HG03060 (cell line): ENCODE data around the gene IL18R1.
"Not testable (repeated sequence)": the region's sequence is repeated elsewhere in the genome, so short reads cannot be mapped to it uniquely, and the experiment has no call there.

Source experiments
- ATAC-seq: cut with Tn5 transposase; IDR thresholded peaks from one replicate; pipeline ENCODE4 v1.9.1; 2021; ENCODE audit warnings: low read depth, moderate number of reproducible peaks; ENCODE audit not compliant: unreplicated experiment

The IL18R1 gene, protein sequence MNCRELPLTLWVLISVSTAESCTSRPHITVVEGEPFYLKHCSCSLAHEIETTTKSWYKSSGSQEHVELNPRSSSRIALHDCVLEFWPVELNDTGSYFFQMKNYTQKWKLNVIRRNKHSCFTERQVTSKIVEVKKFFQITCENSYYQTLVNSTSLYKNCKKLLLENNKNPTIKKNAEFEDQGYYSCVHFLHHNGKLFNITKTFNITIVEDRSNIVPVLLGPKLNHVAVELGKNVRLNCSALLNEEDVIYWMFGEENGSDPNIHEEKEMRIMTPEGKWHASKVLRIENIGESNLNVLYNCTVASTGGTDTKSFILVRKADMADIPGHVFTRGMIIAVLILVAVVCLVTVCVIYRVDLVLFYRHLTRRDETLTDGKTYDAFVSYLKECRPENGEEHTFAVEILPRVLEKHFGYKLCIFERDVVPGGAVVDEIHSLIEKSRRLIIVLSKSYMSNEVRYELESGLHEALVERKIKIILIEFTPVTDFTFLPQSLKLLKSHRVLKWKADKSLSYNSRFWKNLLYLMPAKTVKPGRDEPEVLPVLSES

DNA sequence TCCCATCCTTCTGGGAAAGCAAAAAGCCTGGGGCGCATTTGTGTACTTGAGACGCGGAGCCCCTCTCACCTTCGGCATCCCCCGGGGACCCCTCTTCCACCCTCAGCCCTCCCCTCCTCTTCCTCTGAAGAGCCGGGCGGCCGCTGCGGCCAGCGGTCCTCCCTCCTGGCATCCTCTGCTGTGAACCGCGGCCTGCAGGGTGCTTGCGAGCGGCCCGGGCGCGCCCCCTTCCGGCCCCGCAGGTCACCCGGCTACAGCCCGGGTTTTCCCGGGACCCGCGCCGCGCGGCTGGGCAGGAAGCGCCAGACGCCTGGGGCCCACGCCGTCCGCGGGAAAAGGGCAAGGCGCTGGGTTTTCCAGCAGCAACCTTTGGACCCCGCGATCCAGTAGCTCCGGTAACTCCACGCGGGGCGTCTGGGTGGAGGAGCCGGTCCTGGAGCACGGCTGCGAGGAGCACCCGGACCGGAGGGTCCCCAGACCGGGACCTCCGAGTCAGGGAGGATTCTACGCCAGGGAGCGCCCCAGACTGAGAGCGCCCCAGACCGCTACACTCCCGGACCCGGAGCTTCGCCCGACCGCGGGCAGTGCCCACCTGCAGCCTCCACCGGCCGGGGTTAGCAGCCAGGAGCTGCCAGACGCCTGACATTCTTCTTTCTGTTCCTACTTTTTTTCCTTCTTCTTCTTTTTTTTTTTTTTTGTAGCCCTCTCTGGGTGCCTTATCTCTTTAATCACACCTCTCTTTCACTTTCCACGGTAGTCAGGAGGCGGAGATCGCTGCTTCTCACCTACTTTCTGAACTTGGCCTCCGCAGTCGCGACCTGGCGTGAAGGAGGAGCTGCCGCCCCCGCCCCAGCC lies at the start of gene IL18R1:
Gene IL18R1 (plus strand): TSS at position 271 of the 855 bp plus-strand sequence. CDS start 6,865 bp downstream, outside the sequence.
- ATAC-seq = peak; percentile 47

DNA sequence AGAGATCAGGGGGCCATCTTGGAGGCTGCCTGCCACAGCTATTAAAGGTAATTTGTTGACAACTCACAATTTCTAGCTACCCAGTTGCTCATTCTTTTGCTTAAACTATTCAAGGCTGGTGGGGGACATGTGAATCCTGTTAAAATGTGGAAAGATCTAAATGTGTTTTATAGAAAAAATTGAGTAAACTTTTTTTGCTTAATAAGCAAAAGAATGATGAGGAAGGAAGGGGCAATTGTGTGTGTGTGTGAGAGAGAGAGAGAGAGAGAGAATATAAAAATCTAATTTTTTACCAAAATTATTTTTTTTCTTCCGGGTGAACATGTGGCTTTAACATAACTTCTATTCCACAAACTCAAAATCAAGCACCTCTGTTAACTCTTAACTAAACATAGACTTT lies 49.5 kb upstream of the IL18R1 start:
- no peak for ATAC-seq

DNA sequence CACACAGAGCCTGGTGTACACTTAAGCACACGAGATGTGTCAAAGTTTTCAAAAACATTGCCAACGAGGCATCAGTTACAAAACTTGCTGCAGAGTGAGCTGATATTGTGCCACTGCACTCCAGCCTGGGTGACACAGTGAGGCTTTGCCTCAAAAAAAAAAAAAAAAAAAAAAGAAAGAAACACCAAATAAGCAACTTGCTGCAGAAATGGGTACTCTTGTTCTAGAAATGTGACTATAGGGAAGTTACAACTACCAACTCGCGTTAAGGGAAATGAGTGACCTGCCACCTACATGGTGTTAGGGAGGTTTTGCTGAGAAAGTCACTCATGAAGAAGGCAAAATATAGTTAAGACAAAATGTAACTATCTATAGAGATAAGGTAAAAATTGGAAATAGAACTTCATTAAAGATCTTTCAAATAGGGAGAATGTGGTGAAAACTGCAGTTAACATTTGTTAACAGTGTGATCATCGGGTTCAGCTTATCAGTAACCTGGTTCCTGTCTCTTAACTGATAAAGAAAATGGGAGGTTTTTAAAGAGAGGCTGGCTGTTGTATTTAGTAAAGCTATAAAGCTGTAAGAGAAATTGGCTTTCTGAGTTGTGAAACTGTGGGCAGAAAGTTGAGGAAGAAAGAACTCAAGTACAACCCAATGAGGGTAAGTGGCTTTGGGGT lies 44.5 kb upstream of the IL18R1 start, which contains the start of gene IL1RL1:
Gene IL1RL1 (plus strand): TSS at position 600 of the 677 bp plus-strand sequence. CDS start 26,702 bp downstream, outside the sequence.
- no peak for ATAC-seq

DNA sequence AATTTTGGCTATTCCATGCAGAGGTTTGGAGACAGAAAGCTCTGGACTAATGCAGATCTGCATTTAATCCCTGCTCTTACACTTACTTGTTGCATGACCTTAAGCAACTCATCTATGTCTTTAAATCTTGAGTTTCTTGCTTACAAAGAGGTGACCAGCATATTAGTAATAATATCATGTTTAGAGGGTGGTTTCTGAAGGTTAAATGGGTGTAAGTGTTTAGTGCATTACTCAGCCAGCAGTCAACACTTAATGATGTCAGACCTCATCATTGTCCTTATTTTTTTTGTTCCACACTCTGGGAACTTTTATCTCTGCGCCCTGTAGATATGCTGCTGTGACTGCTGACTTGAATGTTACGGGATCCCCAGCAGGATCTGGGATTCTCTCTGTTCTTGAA lies 42.6 kb upstream of the IL18R1 start:
- ATAC-seq = no peak

DNA sequence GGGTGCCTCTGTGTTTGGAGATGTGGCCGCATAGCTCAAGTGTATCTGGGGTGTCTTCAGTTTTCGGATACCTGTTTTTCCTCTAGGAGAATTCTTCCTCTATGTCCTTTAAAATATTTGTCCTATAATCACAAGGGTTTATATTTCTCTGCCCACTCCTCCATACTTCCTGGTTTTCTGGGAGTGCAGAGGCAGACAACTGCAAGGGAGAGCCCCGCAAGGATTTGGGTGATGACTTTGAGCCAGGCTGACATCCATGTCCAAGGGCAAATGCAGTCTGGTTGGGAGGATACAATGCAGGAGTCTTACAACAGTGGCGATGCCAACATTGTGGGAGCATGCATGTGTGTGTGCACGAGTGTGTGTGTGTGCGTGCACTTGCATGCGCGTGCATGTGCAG lies 42.1 kb upstream of the IL18R1 start:
- no peak for ATAC-seq

DNA sequence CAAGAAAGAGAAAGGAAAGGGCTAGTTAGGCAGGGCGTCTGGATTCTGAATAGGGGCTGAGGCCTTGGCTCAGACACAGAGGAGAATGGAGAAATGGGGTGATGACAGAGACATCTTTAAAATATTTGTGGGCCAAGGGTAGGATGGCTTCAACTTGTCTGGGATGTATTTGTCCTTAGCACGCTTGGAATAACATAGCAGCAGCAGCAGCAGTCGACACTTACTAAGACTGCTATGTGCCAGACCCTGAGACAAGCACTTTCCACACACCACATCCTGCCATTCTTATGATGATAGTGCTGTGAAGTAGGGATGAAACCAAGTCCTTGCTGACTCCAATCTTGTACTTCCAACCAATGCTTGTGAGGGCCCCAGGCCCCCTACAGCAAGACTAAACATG lies 41.6 kb upstream of the IL18R1 start:
- no peak for ATAC-seq

DNA sequence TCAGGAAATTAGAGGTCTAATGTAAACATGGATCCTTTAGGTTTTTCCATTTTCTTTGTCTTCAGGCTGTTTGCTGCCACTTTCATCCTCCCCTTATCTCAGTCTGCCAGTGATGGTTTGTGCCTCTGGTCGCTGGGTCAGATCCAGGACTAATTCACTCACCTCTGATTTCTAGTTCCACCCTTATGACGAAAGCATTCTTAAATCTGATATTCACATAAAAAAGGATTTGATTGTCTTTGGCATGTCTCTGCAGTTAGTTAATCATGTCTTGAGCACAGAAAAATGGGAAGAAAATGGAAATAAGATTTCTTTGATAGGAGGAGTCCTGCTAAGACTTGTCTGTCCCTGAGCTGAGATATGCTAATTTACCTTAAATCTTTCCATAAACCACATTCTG lies 39.7 kb upstream of the IL18R1 start:
- no peak for ATAC-seq

DNA sequence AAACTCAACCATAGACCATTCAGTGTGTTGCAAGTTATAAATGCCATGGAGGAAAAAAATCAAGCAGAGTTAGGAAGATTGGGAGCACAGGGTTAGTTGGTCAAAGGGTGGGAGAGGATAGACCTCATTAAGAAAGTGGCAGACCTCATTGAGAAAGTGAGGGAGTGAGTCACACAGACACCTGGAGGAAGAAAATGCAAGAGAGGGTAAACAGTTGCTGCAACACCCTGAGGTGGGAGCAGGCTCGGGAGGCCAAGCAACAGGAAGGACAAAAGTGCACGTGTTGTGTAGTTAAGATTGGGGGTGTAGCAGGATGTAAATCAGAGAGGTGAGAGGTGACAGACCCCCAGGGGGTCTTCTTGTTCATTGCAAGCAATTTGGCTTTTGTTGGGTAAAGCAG lies 37.9 kb upstream of the IL18R1 start:
- ATAC-seq = no peak

DNA sequence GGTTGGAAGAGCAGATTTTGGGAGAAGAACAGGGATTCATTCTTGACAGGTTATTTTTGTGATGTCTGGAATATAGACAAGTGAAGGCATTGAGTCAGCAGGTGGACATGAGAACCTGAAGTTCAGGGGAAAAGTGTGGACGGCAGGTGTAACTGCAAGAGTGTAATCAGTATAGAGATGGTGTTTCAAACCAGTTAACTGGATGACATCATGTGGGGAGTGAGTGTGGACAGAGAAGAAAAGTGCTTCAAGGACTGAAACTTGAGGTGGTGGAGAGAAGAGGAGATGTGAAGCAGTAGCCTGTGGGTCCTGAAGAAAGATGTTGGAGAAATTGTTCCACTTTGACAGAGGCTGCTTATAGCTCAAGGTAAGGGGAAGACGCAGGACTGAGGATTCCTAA lies 37.2 kb upstream of the IL18R1 start:
- no peak for ATAC-seq

DNA sequence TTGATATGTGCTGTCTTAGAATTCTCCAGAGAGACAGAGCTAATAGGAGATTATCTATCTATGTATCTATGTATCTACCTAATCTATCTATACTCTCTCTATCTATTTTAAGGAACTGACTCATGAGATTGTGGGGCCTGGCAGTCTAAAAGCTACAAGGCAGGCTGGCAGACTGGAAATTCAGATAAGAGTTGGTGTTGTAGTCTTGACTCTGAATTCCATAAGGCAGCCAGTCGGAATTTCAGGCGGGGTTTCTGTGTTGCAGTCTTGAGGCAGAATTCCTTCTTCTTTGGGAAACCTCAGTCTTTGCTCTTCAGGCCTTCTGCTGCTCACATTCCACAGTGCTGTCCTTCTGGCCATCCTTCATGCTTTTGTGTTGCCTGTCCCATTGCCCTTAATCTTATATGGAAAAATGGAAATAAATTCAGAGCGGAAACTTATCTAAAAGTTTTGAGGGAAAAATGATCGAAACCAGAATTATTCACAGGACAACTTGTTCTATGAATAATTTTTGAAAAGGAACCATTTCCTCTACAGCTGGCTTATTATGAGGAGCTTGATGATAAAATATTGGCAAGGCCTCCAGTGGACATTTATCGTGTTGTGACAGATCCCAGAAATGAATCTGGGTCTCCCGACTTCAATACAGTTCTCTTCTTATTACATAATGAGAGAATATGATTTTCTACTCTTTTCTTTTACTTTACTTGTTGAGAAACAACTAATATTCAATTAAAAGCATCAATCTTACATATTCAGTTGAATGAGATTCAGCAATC lies 33.5 kb upstream of the IL18R1 start:
- ATAC-seq = no peak

DNA sequence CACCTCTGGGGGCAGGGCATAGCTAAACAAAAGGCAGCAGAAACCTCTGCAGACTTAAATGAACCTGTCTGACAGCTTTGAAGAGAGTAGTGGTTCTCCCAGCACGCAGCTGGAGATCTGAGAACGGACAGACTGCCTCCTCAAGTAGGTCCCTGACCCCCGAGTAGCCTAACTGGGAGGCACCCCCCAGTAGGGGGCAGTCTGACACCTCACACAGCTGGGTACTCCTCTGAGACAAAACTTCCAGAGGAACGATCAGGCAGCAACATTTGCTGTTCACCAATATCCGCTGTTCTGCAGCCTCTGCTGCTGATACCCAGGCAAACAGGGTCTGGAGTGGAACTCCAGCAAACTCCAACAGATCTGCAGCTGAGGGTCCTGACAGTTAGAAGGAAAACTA lies 30.7 kb upstream of the IL18R1 start:
- not testable (repeated sequence) for ATAC-seq

DNA sequence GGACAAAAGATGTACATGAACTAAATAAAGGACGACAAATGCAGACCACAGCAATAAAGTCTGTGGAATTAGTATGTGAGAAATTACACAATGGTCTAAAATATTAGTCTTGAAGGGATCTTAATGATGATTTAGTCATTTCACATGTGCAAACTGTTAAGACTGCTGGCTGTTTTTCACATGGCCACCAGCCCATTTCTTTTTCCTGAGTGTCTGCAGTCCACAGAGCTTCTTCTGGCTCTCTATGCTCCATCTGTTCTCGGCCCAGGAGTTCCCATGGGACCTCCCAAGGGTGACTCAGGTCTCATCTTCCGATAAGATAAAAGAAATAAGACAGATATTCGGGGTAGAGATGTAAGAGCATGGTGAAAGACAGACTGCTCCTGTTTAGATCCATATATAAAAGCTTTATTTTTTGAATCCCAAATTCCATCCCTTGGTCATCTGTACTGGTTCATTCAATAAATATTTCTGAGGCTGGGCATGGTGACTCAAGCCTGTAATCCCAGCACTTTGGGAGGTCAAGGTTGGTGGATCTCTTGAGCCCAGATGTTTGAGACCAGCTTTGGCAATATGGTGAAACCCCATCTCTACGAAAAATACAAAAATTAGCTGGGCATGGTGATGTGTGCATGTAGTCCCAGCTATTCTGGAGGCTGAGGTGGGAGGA lies 24.1 kb upstream of the IL18R1 start:
- no peak for ATAC-seq

DNA sequence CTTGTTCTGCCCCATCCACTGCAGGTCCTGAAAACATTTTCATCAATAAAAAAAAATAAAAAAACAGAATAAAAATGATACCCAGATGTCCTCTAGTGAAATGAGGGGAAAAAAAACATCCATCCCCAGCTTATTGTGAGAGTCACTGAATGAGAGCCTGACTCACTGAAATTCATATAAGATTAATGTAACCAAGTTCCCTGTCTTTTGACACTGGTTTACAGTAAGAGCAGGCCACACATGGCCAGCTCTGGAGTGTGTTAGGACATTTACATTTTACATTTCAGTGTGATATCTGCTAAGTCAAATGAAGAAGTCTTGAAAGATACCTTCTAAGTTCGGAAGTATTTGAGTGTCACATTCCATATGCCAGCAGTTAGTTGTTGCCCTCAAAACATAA lies 21.1 kb upstream of the IL18R1 start:
- no peak for ATAC-seq

DNA sequence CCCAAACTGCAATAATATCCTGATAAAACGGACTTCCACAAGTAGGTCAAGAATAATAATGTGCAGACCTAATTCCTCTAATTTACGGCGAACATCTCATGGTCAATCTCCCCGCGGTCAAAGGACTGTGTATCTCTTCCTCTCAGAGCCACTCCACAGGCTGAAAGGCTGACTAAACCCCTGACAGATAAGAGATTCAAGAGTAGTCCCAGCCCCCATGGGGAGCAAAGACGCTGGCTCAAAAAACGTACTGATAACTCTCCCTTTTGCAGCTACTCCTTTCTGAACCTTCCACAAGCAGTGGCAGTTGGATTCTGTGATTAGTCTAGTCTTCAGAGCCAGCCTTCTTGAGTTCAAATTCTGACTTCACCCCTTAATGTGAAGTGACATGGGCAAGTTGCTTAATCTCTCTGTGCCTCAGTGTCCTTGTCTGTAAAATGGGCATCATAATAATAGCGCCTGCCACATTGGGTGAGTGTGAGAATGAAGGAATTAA lies 19.7 kb upstream of the IL18R1 start:
- ATAC-seq = no peak

DNA sequence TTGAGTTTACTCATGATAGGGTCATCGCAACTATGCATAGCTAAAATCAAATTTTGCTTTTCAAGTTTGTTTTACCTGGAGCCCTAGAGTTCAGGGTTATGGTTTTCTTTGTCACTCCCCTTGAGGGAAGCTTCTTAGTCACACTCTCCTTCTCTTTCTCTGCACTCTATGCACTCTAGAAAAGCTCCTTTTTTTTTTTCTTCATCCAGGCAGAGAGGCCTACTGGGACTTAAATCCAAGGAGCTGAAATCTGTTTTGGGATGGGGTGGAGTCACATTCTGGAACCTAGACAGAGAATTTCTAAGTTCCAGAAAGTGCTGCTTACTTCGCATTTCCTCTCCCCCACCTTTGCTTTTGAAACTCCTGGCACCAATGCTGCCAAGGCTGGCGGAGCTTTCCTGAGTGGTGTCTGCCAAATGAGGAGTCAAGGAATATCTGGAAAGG lies 19.1 kb upstream of the IL18R1 start:
- no peak for ATAC-seq

DNA sequence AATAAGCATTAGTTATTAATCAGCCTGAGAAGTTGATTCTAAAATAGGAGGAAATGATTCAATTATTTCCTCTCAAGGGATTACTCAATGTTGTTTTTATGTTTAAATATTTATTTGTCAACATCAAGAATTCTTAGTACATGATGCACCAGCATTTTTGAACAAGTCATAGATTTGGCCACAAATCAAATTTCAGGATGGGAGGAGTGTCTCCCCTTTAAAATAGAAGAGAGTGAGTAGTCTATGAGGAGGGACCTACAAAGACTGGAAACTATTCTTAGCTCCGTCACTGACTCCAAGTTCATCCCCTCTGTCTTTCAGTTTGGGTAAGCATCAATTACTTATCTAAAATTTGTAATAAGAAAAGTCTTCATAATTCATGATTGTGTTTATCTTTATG lies 18.6 kb upstream of the IL18R1 start:
- ATAC-seq = no peak

DNA sequence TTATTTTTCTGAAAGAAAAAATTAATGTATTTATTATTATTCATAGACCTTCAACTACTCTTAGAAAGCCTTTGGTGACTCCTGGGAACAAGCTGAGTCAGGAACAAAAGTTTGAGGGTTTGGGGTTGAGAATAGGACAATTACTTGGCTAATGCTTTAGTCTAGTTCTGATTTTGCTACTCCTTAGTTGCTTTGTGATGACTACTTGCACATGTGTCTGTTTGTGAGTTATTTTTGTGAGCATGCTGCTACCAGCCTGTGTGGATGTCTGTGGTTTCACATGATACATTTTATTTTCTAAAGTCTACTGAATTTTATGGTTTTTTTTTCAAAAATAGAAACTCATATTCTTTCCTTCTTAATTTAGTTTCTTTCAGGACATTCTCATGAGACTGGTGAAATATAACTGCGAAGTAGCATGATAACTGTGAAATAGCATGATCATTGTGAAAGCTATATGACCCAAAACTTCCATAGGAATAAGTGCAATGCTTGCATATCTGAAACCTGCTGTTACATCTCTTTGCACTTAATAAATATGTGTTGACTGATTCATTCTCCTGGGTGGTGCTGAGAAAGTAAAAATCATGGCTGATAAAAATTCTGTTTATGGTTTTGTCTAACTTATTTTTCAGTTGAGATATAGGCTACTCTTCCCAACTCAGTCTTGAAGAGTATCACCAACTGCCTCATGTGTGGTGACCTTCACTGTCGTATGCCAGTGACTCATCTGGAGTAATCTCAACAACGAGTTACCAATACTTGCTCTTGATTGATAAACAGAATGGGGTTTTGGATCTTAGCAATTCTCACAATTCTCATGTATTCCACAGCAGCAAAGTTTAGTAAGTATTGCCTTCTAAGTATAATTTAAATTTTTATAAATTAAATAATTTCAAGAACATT lies 17.9 kb upstream of the IL18R1 start:
- no peak for ATAC-seq

DNA sequence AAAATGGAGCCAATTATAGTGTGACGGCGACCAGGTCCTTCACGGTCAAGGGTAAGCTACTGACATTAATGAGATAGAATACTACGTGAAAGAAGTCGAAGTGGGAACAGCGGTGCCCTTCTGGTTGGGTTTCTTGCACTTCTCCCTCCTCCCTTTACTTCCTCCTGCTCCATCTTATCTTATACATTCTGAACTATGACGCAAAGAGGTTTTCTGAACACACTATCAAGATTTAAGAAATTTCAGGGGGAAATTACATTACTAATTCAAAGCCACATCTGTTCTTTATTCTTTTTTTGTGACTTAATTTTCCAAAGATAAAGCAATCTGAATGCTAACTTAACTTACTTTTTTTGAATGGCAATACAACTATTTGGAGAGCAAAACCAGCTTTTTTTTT lies 14.8 kb upstream of the IL18R1 start:
- ATAC-seq = no peak
